K562 (cell line): ENCODE data around the gene ACTN3. TPM values are rescaled to one million over a fixed set of nuclear protein-coding genes. Genes with fewer than 3 reads are reported as not detected.

Source experiments
- SFPQ ChIP-seq: fragments of 200-400 bp; formaldehyde crosslinking; IDR thresholded peaks from 2 replicates; pipeline ENCODE4 v1.6.1; 2017; ENCODE audit warnings: mild to moderate bottlenecking, low read depth, low read length, moderate library complexity
- ZBTB9 ChIP-seq: fragments of 450-650 bp; formaldehyde crosslinking; IDR thresholded peaks from 2 replicates; pipeline ENCODE4 v1.4.0; 2020; ENCODE audit warnings: mild to moderate bottlenecking, moderate library complexity
- ZNF395 ChIP-seq: fragments of 200-800 bp; sonication (Bioruptor generic); IDR thresholded peaks from 2 replicates; pipeline ENCODE4 v1.6.1; 2017; ENCODE audit warnings: missing genetic modification characterization, missing compliant biosample characterization
- polyA plus RNA-seq, 8 experiments: library from polyadenylated mRNA; depleted of rRNA in 4 of 8; stranded (reverse) in 5 of 8; unstranded in 3 of 8; fragments of >200 nt; fragmentation: Nextera tagmentation in 2 of 8; fragmentation: Illumina TruSeq in 1 of 8; extraction: Ambion mirVana in 2 of 8; extraction: Trizol in 1 of 8; gene quantifications; 2 replicates each; pipeline versions ENCODE4 v1.2.1 to v1.2.3, GENCODE V29; 2011 to 2014; ENCODE audit warnings: inconsistent platforms in 1 of 8, missing spikeins in 1 of 8
- total RNA-seq, 7 experiments: library from RNA; depleted of rRNA in 6 of 7; stranded (reverse); fragments of >200 nt in 6 of 7; fragmentation: Illumina TruSeq in 2 of 7; extraction: Trizol in 2 of 7; gene quantifications; 2 replicates each; pipeline versions ENCODE4 v1.2.1 to v1.2.3, GENCODE V29; 2011 to 2021; ENCODE audit warnings: low replicate concordance in 1 of 7

The ACTN3 gene
- total and polyA plus RNA-seq, 9 of the 15 experiments (the other 6 are each of a cell fraction or from before 2014, with no cell fraction given), result not detected

- no peak for TF ChIP-seq SFPQ
- no peak for TF ChIP-seq ZNF395 (CRISPR knock-in tag)
- no peak for TF ChIP-seq ZBTB9 (CRISPR knock-in tag)
These were observed 4.3 kb upstream of the ACTN3 start (continued) for GRCh38 chr11:66542362-66542761.
